HG02981 (cell line): Measurements from ENCODE around the gene MARCHF2.

Source experiments
- ATAC-seq: cut with Tn5 transposase; IDR thresholded peaks from one replicate; pipeline ENCODE4 v1.9.1; 2021; ENCODE audit warnings: mild to moderate bottlenecking, moderate library complexity; ENCODE audit not compliant: unreplicated experiment

The MARCHF2 gene

DNA sequence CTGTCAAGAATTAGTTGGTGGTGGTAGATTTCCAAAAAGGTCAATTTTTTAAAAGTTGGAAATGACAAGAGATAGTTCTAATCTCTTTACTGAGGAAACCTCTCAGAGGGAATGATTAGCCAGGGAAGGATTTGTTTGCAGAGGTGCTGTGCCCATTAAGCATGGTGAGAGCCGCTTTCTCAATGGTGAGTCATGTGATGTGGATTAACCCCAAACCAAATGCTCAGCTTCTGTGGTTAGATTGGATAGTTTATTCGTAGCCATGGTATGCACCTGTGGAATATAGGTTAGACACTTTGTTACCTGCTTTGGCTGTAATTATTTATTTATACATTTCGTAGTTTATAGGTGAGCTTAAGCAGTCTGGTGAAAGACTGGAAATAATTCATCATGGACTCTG is 38.8 kb downstream of the MARCHF2 start:
- no peak for ATAC-seq

DNA sequence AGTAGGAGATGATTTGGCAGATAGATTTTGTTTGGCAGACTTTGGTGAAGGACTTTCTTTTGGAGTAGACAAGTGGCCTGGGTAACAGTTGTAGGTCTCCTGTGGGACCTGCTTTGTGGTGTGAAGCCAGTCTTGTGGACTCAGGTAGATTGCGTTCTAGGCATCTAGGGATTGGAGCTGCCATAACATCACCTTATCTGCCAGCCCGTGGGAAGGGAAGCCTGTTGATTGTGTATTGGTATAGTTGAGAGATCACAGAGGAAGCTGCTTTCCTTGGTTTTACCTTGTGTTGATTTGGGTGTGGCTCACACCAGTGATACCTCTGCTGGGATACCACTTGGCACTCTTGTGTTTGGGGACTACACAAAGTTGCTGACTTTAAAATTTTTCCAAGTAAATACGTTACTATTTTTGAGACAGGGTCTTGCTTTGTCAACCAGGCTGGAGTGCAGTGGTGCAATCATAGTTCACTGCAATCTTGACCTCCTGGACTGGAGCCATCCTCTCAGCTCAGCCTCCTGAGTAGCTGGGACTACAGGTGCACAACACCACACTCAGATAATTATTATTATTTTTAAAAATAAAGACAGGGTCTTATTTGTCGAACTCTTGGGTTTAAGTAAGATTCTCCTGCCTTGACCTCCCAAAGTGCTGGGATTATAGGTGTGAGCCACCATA is 39.5 kb downstream of the MARCHF2 start:
- no peak for ATAC-seq

DNA sequence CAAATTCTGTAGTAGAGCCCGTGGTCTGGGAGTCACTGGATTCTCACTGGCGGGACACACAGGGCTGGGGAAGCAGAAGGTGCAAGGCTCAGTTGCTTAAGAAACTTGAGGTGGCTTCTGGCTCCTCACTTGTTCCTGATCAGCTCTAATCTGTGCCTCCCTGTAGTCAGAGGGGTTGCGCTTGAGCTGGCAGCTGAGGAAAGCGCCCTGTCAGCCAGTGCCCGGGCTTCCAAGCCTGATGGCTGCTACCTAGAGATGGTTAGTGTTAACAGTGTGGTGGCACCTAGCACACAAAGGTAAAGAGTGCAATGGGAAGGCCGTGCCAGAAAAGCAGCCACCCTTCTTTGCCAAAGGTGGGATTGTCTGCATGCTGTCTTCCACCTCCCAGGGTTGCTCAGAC is 40.5 kb downstream of the MARCHF2 start:
- ATAC-seq: no peak

DNA sequence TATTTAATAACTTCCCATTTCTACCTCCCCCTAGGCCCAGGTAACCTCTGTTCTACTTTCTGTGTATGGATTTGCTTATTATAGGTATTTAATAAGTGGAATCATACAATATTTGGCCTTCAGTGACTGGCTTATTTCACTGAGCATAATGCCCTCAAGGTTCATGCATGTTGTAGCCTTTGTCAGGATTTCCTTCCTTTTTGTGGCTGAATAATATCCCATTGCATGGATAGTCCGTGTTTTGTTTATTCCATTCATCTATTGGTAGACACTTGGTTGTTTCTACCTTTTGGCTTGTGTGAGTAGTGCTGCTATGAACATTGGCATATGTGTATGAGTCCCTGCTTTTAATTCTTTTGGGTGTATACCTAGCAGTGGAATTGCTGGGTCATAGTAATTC is 41.1 kb downstream of the MARCHF2 start:
- no peak for ATAC-seq

DNA sequence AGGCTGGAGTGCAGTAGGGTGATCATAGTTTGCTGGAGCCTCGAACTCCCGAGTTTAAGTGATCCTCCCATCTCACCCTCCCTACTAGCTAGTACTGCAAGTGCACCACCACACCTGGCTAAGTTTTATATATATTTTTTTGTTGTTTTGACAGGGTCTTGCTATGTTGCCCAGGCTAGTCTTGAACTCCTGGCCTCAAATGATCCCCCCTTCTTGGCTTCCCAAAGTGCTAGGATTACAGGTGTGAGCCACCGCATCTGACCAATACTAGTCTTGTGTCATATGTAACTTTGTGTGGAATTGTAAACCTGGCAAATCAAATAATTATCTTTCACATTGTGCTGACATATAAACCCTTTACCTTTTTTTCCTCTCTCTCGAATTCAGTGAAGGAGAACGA is 41.9 kb downstream of the MARCHF2 start:
- ATAC-seq: no peak

DNA sequence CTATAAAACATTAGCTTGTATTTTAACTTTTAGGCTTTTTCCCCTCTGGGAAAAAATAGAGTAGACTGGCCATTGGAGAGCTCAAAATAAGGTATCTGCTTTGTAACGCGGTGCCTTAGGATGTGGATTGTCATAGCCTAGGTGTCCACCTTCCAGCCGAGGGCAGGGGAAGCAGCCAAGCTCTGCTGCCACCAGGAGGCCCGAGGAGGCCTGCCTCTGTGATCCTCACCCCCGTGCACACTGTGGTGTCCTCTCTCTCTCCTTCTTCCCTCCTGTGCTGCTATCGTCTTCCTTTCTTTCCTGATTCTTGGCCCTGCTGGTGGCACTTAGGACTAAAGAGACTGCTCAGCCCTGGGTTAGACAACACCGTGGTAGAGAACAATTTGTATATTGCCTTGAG is 43.0 kb downstream of the MARCHF2 start:
- no peak for ATAC-seq

DNA sequence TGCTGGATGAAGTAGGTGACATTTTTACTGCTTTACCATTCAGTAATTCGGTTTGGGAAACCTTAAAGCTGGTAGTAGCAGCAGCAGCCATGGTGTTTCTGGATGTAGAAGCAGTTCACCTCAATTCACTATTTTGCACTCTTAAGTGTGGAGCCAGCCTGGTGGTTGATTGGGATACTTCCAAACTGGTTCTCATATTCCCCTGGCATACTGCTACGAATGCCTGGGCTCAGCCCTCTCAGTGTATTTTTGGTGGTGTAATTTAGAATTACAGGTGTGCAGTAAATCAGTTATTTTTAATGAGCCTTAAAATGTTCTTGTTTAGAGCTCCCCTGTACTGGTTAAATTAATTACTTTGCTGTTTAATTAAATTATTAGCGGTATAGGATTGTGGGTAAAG is 44.1 kb downstream of the MARCHF2 start:
- no peak for ATAC-seq

DNA sequence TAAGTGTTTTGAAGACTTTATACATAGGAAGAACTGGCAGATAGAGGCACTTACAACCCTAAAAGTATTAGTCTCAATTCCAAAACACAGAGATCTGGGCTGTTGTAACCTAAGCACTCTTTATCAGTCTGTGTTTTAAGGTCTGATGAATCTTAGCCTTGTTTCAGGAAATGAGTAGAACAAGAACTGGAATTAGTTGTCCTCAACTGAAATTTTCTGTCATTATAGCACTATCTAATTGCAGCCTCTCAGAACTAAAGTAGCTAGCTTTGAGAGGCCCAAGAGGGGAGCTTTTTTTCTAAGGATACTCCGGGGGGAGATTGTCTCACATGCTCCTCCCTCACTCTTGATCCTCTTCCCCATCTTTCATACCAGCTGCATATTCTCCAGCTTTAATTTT is 44.7 kb downstream of the MARCHF2 start:
- no peak for ATAC-seq

DNA sequence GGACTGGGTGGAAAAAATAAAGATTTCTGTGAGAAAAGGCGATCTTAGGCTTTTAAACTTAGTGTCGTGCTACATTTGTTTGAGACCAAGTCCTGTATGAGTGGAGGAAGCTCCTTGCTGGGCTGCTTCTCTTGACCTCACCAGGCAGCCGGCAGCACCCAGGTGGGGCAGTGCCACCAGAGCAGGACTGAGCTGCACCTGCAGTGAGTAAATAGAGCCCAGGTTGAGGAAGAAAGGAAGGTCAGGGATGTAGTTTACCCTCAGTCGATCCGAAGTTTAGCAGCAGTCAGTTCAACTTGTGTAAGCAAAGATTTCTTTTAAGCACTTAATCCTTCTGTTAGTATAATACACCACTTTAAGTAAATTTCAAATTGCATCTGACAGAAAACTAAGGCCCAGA is 45.3 kb downstream of the MARCHF2 start:
- no peak for ATAC-seq

DNA sequence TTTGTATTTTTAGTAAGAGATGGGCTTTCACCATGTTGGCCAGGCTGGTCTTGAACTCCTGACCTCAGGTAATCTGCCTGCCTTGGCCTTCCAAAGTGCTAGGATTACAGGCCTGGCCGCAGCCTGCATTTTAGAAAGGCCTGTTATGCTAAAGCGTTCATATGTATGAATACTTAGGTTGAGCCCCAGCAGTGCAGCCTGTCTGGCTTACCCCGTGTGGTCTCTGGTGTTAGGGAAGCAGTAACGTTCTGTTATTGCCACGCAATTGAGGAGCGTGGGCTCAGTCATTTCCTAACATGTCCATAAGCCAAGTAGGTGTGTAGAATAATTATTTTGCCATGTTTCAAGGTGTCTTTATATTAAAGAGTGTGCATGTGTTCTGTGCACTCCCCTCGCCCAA is 46.0 kb downstream of the MARCHF2 start:
- no peak for ATAC-seq

DNA sequence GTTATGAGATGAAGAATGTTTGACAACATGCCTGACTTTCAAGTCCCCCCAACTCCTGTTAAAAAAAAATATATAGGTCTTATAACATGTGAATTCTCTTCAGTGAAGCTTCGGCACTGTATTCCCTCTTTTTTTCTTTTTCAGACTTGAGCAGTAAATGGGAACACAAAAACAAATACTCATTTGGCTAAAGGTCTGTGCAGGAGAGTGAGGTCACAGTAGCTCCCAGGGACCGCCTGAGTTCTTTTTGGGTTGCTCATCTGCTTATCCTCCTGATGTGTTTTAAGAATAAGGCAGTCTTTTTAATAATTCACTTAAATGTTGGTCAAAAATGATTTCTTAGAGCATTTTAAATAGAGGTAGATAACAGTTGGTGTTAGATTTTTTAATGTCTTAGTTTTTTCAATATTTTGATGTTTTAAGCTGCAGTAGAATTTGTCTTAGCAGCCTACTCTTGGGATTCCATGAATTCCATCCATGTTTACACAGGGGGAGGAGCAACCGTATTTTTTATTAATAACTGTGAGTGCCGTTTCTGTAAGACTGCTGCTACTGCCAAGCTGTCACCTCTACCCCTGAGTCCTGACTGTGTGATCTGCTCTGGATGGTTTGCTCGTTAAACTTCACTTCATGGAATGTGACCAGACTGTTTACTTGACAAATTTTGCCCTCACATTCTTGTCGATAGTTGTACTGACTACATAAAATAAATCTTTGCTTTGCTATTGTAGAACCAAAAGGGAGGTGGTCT is 46.6 kb downstream of the MARCHF2 start:
- no peak for ATAC-seq

DNA sequence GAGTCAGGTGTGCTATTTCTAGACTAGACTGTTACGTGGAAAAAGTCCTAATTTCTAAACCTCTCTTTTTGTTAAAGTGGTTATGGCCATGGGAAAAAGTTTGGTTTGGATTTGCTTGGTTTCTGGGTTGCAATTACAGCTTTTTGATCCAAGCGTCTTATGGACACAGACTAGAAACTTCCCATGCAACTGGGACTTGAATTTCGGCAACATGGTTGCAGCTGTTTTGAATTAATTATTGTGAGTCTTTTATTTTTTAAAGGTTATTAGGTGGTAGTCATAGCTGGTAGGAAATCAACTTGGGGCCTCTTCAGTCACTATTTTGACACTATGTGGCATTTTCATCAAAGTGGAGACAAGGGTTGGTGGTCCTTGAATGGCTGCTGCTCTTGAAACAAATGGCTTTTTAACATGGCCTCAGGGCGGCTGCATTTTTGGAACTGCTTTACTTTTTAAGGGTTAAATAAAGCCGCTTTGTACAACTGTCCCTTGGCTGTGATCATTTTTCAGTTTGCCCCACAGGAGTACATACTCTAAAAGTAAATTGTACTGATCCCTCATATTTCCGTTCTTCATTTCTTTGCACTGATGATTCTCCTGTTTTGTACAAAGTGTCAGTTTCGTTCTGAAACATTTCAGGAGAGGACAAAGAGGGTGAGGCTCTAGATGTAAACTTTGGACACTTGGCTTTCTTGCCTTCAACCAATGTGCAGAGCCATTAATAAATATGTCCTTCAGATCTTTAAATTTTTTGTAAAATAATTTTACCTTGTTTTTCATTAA is 47.6 kb downstream of the MARCHF2 start:
- no peak for ATAC-seq

DNA sequence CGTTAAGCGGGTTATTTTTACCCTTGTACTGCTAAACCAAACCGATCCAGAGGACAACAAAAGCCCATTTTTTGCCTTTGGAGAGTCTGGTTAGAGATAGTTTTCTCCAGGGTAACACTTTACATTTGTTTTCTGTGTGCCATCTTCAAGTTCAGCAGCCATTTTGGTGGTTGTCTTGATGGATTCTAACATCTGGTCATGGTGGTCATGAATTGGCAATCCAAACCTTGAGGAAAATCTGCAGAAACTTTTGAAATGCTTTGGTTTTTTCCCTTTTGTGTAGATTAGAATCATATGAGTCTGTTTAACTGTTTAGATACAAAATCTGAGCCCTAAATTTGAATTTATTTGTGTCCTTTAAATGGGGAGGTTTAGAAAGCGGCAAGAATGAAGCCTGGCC is 48.3 kb downstream of the MARCHF2 start:
- no peak for ATAC-seq

DNA sequence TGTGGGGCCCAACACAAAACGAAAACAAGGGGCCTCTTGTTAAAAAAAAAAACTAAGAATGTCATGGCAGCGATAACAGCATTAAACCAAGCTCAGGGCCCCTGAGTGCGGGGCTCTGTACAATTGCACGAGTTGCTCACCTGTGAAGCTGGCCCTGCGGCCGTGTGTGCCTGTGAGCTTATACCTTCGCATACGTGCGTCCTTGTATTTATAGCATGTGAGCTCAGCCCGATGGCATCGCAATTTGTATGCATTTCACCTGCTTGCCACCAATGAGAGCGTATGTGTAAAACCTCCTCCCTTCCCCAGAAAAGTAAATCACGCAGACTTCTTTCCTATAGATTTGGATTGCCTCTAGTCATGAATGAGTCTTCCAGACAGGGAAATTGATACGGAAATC is 48.8 kb downstream of the MARCHF2 start:
- ATAC-seq: no peak

DNA sequence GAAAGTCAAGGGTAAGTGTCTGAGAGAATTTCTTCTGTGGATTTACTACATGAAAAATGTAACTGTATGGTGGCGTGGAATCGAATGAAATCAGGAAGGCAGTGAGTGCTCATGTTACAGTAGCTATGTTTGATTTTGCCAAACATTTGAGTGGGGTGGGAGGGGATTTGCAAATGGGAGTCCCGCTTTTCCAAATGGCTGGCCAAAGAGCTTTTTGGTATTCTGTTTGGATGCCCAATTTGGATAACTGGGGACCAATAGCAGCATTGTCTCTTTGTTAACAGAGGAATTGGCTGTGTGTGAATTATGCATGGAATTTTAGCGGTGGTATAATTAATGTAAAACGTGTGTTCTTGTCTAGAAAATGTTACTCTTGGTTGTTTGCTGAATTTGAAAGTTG is 49.5 kb downstream of the MARCHF2 start:
- no peak for ATAC-seq

DNA sequence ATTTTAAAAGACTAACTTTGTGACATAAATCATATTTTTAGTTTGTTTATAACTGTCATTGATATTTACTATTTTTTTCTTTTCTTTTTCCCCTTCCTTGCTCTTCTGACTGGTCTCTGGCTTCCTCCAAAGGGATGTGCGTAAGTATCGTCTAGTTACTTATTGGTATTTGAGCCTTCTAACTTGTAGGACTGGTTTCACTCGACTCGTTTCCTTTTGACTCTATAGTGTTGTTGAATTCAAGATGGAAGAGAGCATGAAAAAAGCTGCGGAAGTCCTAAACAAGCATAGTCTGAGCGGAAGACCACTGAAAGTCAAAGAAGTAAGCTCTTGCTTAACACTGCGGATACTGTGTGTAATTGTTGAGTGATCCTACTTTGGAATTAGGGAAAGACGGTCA is 50.3 kb downstream of the MARCHF2 start:
- ATAC-seq: no peak

DNA sequence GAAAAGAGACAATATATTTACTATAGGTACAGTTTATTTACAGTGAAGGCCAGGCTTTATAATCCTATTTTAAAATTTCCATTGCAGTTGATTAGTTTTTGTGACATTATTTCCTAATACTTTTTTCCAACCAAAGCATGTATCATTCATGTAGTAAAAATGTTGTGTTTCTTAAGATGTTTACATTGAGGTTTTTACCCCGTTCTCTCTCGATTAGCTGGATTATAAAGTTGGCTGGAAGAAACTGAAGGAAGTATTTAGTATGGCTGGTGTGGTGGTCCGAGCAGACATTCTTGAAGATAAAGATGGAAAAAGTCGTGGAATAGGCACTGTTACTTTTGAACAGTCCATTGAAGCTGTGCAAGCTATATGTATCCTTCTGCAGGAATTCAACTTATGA is 52.9 kb downstream of the MARCHF2 start:
- ATAC-seq: no peak

DNA sequence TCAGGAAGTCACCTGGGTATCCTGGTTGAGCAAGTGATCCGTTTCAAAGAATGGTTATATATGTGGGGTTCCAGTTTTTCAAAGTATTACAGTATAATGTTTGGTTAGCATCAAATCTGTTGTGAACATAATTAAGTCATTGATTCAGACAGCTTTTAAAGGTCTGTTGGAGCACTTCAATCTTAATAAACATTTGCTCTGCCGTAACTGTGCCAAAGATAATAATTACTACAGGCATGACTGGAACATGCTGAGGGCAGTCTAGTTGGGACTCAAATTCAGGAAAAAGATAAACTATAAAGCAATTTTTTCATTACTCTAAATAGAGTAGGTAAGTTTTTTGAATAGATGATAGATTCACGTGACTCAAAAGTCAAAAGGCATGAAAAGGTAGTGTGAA is 55.0 kb downstream of the MARCHF2 start:
- no peak for ATAC-seq

DNA sequence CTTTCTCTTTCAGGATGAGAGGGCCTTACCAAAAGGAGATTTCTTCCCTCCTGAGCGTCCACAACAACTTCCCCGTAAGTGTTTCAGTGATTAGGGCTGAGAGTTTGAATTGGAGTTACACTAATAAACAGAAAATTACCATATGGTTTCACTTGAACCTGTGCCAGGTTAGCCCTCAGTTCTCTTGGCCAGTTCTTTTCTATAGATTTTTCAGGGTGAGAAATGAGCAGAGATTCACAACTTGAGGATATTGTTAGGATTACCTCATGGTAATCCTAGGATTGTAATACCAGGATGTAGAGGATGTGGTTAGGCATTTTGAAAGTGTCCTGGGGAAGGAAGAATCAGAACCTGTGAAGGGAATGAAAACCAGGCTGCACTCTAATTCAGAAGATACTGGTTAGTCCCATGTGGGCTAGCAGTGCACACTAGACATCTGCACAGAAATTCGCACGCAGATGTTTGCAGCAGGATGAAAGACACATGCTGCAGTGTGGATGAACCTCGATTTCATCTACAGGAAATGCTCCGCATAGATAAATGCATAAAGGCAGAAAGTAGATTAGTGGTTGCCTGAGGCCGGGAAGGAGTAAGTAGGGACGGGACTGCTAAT is 55.8 kb downstream of the MARCHF2 start:
- no peak for ATAC-seq

DNA sequence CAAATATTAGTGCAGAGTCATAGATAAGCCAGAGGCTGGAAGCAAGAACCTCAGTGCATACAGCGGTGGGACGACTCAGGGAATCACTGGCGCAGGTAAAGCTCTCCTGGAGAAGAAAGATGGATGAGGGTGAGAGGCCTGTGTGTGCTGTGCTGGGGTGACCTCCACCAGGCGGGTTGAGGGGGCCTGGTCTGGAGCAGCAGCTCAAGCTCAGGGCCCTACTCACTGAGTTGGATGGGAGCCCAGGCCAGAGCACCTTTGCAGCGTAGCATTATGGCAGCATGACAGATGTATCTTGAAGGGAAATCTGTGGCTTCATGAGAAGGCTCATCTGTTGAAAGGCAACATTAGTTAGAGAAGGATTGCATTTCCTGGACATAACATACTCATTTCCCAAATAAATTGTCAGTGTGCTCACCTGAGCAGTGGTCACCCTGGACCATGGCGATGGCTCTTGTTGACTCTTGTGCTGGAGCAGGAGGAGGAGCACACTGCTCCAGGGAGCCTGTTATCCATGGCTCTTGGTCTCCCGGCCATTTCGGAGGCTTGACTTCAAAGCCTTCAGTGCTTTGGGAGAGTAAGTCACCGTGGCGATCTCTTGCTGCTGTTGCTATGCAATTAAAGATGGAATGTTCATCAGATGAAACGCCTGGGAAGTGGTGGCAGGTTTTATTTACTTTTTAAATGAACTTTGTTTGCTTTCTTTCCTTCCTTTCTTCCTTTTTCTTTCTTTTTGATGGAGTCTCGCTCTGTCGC is 56.7 kb downstream of the MARCHF2 start:
- ATAC-seq: no peak
